Loucy (cell line): ENCODE data around the gene HOXC12.

Source experiments
- H2AFZ ChIP-seq: fragments of 200-600 bp; sonication (generic); 2 replicates; pipeline ENCODE4 v1.6.0; 2016; ENCODE audit warnings: antibody characterized with exemption, mild to moderate bottlenecking, low read length, moderate library complexity
- H3F3A ChIP-seq: fragments of 200-600 bp; 2 replicates; pipeline ENCODE4 v1.6.0; 2016; ENCODE audit warnings: antibody characterized with exemption, low read depth, mild to moderate bottlenecking
- H3K27me3 ChIP-seq: fragments of 200-600 bp; sonication (generic); 2 replicates; pipeline ENCODE4 v1.6.1; 2014; ENCODE audit warnings: low read length, mild to moderate bottlenecking; ENCODE audit not compliant: insufficient read depth, poor library complexity, severe bottlenecking
- H3K36me3 ChIP-seq: fragments of 200-600 bp; sonication (generic); 2 replicates; pipeline ENCODE4 v1.6.1; 2016; ENCODE audit warnings: low read length; ENCODE audit not compliant: insufficient read depth
- H3K4me1 ChIP-seq: fragments of 200-600 bp; sonication (generic); 2 replicates; pipeline ENCODE4 v1.5.1; 2014; ENCODE audit warnings: low read length, mild to moderate bottlenecking; ENCODE audit not compliant: insufficient read depth, poor library complexity, severe bottlenecking
- H3K4me2 ChIP-seq: fragments of 200-600 bp; sonication (generic); 2 replicates; pipeline ENCODE4 v1.6.0; 2014; ENCODE audit warnings: antibody characterized with exemption, low read length, low read depth, mild to moderate bottlenecking; ENCODE audit not compliant: poor library complexity, severe bottlenecking
- H3K4me3 ChIP-seq: fragments of 200-600 bp; sonication (generic); 2 replicates; pipeline ENCODE4 v1.5.1; 2014; ENCODE audit warnings: low read length, mild to moderate bottlenecking, mixed read lengths; ENCODE audit not compliant: poor library complexity, severe bottlenecking
- H3K79me2 ChIP-seq: fragments of 200-600 bp; sonication (generic); 2 replicates; pipeline ENCODE4 v1.6.1; 2014; ENCODE audit warnings: low read length; ENCODE audit not compliant: insufficient read depth
- H3K9ac ChIP-seq: fragments of 200-600 bp; sonication (generic); 2 replicates; pipeline ENCODE4 v1.6.0; 2014; ENCODE audit warnings: mild to moderate bottlenecking, low read depth, low read length, moderate library complexity; ENCODE audit not compliant: poor library complexity, severe bottlenecking
- H3K9me2 ChIP-seq: fragments of 200-600 bp; sonication (generic); replicated peaks from 2 replicates; pipeline ENCODE4 v1.6.1; 2016; ENCODE audit warnings: low read depth, low read length, mixed read lengths
- H3K9me3 ChIP-seq: fragments of 200-600 bp; sonication (generic); 2 replicates; pipeline ENCODE4 v1.6.1; 2014; ENCODE audit warnings: mild to moderate bottlenecking, antibody characterized with exemption, low read length, low read depth; ENCODE audit not compliant: insufficient read depth
- H4K20me1 ChIP-seq: fragments of 200-600 bp; sonication (generic); 2 replicates; pipeline ENCODE4 v1.6.0; 2014; ENCODE audit warnings: antibody characterized with exemption, low read length, mild to moderate bottlenecking; ENCODE audit not compliant: insufficient read depth, poor library complexity, severe bottlenecking
- CTCF ChIP-seq: fragments of 200-600 bp; sonication (generic); conservative IDR thresholded peaks from 2 replicates; pipeline ENCODE4 v1.5.1; 2014; ENCODE audit warnings: mild to moderate bottlenecking, antibody characterized with exemption, low read length
- EZH2phosphoT487 ChIP-seq: fragments of 200-600 bp; IDR thresholded peaks from 2 replicates; pipeline ENCODE4 v1.6.1; 2018; ENCODE audit warnings: antibody characterized with exemption, mild to moderate bottlenecking, moderate library complexity, borderline replicate concordance

The HOXC12 gene

DNA sequence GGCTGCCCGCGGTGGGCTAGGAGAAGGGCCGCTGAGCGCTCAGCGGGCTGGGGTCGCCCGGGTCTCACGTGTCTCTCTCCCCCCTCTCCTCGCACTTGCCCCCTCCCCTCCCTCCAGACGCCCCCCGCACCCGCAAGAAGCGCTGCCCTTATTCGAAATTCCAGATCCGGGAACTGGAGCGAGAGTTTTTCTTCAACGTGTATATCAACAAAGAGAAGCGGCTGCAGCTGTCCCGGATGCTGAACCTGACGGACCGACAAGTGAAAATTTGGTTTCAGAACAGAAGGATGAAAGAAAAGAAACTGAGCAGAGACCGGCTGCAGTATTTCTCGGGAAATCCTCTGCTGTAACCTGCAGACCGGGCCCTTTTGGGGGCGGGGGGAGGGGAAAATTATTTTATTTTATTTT lies 20.4 kb downstream of the HOXC12 start:
- Histone ChIP-seq H3K4me1 (peaks cover 11% of the 10 kb centered on the region), H3K9me3 (no peaks in the 10 kb centered on the region), H3K4me3 (no peak overlapping the region), H2AFZ (no peak overlapping the region), H3F3A (no peaks in the 10 kb centered on the region), H3K36me3 (no peaks in the 10 kb centered on the region), H4K20me1 (no peaks in the 10 kb centered on the region), H3K79me2 (no peaks in the 10 kb centered on the region), H3K9ac (no peak overlapping the region), H3K9me2 (no peaks in the 10 kb centered on the region), H3K27me3 (no peaks in the 10 kb centered on the region), H3K4me2 (no peak overlapping the region)
- no peak for TF ChIP-seq CTCF
- TF ChIP-seq EZH2phosphoT487, result no peak

DNA sequence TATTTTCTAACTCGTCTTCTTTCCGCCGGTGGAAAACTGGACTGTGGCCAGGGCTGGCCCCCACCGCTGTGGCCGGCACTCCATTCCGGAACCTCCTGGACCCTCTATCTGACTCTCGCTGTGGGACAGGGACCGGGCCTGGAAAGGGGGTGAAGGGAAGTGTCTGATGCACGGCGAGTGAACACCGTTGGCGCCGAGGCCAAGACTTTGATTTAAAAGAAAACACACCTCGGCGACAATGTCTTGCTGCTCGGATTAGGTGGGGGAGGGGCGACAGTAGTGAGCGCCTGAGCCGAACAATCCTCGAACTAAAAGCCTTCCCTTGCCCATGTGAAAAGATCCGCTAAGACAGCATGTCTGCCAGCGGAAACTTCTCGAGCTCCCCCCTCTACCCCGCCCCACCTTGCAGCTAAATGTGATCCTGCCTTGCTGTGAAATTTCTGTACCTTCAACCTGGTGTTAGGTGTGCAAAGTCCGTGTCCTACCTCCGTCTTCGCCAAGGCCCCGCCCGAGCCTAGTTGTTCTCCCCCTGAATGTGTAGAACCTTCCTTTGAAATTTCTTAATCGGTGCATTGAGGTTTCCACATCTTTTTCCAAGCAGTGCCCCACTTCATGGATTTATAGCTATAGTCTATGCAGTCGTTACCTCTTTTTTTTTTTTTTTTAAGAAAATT lies 20.9 kb downstream of the HOXC12 start:
- H2AFZ ChIP-seq, result no peak overlapping the region
- no peaks in the 10 kb centered on the region for H3K36me3 ChIP-seq
- peaks cover 17% of the 10 kb centered on the region for H3K4me1 ChIP-seq
- TF ChIP-seq CTCF (no peak), EZH2phosphoT487 (no peak)
- no peak overlapping the region for H3K9ac ChIP-seq
- no peaks in the 10 kb centered on the region for H3K9me2 ChIP-seq
- no peaks in the 10 kb centered on the region for H4K20me1 ChIP-seq
- H3K9me3 ChIP-seq, result no peaks in the 10 kb centered on the region
- no peaks in the 10 kb centered on the region for H3K79me2 ChIP-seq
- no peak overlapping the region for H3K4me3 ChIP-seq
- no peaks in the 10 kb centered on the region for H3F3A ChIP-seq
- no peak overlapping the region for H3K4me2 ChIP-seq
- no peaks in the 10 kb centered on the region for H3K27me3 ChIP-seq

GRCh38 chr12:53976172-53976822 lies 21.6 kb downstream of the HOXC12 start:
- H2AFZ ChIP-seq, result no peak overlapping the region
- H3K4me2 ChIP-seq, result no peak overlapping the region
- peaks cover 20% of the 10 kb centered on the region for H3K4me1 ChIP-seq
- H3K9me2 ChIP-seq, result no peaks in the 10 kb centered on the region
- no peaks in the 10 kb centered on the region for H3K36me3 ChIP-seq
- no peak for TF ChIP-seq CTCF
- TF ChIP-seq EZH2phosphoT487, result no peak
- H3K9me3 ChIP-seq, result no peaks in the 10 kb centered on the region
- no peaks in the 10 kb centered on the region for H4K20me1 ChIP-seq
- no peak overlapping the region for H3K9ac ChIP-seq
- H3F3A ChIP-seq, result no peaks in the 10 kb centered on the region
- no peaks in the 10 kb centered on the region for H3K27me3 ChIP-seq
- H3K79me2 ChIP-seq, result no peaks in the 10 kb centered on the region
- H3K4me3 ChIP-seq, result no peak overlapping the region
